Activated T-cell treated with anti-CD3 and anti-CD28 coated beads for 48 hours (primary cell): ENCODE measurements around the gene PYGL.
"Not testable (repeated sequence)": the region's sequence is repeated elsewhere in the genome, so short reads cannot be mapped to it uniquely, and the experiment has no call there.

Experiments used
- DNase-seq: peaks from one replicate; pipeline ENCODE4 v3.0.0-alpha.2; 2020; ENCODE audit warnings: low read depth

The PYGL gene

GRCh38 chr14:50926851-50927386 lies 17.4 kb downstream of the PYGL start:
- no peak for DNase-seq

GRCh38 chr14:50924843-50925242 lies 19.4 kb downstream of the PYGL start:
- DNase-seq, result no peak

GRCh38 chr14:50924236-50924635 lies 20.0 kb downstream of the PYGL start:
- no peak for DNase-seq

- DNase-seq, result no peak
Observed at GRCh38 chr14:50922803-50923202, 21.5 kb downstream of the PYGL start.

GRCh38 chr14:50920482-50921230 lies 23.6 kb downstream of the PYGL start:
- no peak for DNase-seq

- DNase-seq, result not testable (repeated sequence)
Observed at GRCh38 chr14:50919524-50919923, 24.8 kb downstream of the PYGL start.

GRCh38 chr14:50917449-50917848 lies 26.8 kb downstream of the PYGL start:
- DNase-seq, result no peak

- DNase-seq, result no peak
Observed at GRCh38 chr14:50910495-50911420, 33.5 kb downstream of the PYGL start.

GRCh38 chr14:50906326-50907065 lies 37.8 kb downstream of the PYGL start:
- no peak for DNase-seq

GRCh38 chr14:50904719-50905118 lies 39.6 kb downstream of the PYGL start:
- DNase-seq, result no peak

- no peak for DNase-seq
Observed at GRCh38 chr14:50901361-50901760, 42.9 kb downstream of the PYGL start.

GRCh38 chr14:50897658-50898175 lies 46.6 kb downstream of the PYGL start:
- no peak for DNase-seq

GRCh38 chr14:50897005-50897404 lies 47.3 kb downstream of the PYGL start:
- not testable (repeated sequence) for DNase-seq

GRCh38 chr14:50896421-50896820 lies 47.9 kb downstream of the PYGL start:
- not testable (repeated sequence) for DNase-seq

GRCh38 chr14:50892255-50892654 lies 52.0 kb downstream of the PYGL start:
- no peak for DNase-seq

GRCh38 chr14:50887476-50887875 lies 56.8 kb downstream of the PYGL start:
- no peak for DNase-seq

- DNase-seq, result no peak
Observed at GRCh38 chr14:50883827-50884197, 60.5 kb downstream of the PYGL start.

GRCh38 chr14:50882932-50883826 lies 61.1 kb downstream of the PYGL start:
- no peak for DNase-seq

GRCh38 chr14:50875359-50876070 lies 68.8 kb downstream of the PYGL start:
- DNase-seq, result peak; percentile 63

GRCh38 chr14:50874757-50875156 lies 69.5 kb downstream of the PYGL start:
- no peak for DNase-seq
